NOMO-1 treated with DMSO at 0.1 percent for 48 hours (cell line): Measurements from ENCODE around the gene RARG.
"Not testable (repeated sequence)": the region's sequence is repeated elsewhere in the genome, so short reads cannot be mapped to it uniquely, and the experiment has no call there.

Source experiments
- DNase-seq: peaks from one replicate; lab custom pipeline; 2025; ENCODE audit not compliant: unreplicated experiment; lab: John Stamatoyannopoulos, UW

RARG gene

DNA sequence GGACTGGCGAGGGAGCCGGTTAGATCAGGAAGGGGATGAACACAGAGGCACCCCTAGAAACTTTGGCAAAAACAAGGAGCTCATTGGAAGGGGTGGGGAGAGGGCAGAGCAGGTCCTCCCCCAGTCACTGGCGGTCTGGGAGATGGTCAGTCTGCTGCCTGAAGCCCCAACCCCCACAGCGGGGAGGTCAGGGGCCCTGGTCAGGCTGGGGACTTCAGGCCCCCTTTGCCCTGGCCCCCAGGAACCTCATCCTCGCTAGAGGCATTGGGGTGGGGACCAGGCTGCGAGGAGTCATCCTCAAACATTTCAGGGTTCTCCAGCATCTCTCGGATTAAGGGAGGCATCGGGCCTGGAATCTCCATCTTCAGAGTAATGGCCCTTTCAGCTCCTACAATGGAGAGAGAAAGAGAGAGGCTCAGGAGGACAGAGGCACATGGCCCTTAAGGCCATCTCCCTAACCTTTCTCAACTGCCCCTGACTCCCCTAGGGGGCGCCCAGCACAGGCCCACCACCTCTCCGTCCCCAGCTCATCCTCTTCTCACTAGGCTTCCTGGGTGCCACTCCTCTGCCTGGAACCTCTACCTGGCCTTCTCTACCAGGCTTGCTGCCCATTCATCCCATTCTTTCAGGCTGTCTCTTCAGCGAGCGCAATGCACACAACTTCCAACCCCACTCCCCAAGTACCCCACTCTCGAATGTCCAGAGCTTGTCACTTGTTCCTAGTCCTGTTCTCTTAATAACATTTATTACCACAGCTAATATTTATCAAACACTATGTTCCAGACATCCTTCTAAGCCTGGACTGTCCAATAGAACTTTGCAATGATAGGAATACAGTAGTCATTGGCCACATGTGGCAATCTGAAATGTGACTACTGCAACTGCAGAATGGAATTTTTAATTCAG lies 20.3 kb downstream of the RARG start:
- no peak for DNase-seq

DNA sequence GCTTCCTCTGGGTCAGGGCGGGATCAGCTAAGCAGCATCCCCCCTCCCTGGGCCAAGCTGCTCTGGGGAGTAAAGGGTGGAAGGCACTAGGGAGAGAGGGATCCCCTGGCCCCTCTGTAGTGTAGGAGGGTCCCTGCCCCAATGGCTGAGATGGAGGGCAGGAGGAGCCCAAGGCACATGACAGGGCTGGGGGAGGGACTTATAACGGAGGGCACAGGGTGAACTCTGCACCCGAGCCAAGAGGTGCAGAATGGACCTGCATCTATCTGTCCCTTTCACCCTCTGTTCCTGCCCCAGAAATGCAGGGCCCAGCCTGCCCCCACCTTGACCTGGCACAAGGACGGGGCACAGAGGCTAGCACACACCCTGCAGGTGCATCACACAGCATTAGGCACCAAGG lies 21.2 kb downstream of the RARG start:
- DNase-seq = no peak

DNA sequence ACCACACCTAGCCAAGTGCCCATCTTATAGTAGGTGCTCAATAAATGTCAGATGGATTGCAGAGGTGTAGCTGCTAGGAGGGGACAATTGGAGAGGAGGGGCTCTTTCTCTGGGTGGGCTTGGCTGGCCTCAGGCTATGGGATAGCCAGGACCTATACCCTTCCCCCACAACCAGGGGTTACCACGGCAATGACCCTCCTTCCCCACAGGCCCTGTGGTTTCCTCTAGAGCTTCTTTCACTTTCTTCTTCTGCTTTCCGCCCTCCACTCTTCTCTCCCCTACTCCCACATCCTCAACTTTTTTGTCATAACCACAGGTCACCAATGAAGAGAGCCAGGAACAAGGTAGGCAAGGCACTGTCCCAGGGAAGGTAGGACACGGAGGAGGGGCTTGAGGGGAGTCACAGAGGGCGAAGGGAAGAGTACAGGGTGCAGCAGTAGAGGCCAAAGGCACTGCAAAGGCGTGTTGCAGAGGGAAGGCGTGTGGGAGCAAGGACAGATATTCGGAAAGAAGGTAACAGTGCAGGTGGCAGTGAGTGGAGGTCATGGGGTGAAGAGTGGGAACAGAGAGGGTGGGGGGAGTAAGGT lies 23.0 kb downstream of the RARG start:
- peak; percentile 88 for DNase-seq

DNA sequence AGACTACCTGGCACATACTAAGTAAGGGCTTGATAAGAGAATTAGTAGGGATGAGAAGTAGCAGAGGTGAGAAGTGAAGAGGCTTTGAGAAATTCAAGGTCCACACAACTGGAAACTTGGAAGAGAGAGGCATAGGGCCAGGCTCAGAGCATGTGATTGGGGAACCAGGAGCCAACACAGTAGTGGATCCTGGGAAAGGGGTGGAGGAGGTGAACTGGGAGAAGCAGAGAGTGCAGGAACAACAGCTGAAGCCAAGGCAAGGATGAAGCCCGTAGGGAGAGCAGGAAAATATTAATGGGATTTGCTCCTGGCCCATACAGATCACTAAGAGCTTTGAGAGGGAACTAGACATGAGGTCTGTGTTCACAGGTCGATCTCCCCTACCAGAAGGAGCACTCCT lies 23.6 kb downstream of the RARG start:
- no peak for DNase-seq

DNA sequence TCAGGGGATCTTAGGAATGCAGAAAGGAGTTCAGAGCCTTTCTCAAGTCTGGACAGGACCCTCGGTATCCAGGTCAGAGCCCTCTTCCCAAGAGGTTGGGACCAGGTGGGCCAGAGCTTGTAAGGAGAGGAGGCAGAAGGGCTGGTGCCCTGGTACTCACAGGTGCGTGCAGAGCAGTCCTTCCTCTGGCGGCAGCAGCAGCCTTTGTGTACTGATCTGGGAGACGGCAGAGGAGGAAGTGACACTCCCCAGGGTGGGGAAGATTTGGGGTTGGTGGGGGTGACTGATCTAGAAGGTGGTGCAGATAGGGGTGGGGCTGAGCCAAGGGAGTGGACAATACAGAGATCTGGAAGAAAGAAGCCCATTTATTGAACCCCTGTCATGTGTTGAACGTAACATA lies 25.0 kb downstream of the RARG start, which contains the start of gene ITGB7:
ITGB7 (minus strand) TSS at position 210 of the 400 bp plus-strand sequence. CDS start 6,808 bp downstream, outside the sequence.
- peak; percentile 57 for DNase-seq

DNA sequence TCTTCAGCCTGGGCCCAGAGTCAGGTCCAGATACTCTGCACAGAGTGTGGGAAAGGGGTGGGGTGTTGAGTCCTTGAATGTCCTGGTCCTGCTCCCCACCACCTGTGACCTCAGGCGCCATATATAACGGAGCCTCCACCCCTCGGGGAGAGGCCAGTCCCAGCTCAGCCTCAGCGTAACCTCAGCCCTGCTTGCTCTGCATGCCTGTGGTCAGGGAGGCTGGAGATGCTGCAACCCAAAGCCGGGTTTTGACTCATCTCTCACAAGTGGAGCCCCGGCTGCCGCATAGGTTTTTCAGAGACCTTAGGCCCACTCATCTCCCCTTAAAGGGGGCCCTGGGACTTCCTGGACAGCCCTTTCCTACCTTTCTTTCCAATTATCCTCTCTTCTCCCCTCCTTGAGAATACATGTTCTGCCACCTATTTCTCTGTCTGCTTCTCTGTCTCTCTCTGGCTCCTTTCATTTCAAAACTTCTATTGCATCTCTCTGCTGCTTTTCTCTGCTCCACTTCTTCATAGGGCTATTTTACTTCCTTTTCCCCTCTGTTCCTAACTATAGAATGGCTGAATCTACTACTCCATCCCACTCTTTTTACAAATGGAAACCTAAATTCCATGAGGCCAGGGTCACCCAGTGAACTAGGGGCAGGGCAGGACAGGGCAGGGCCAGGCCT lies 26.1 kb downstream of the RARG start:
- DNase-seq = peak; percentile 69

DNA sequence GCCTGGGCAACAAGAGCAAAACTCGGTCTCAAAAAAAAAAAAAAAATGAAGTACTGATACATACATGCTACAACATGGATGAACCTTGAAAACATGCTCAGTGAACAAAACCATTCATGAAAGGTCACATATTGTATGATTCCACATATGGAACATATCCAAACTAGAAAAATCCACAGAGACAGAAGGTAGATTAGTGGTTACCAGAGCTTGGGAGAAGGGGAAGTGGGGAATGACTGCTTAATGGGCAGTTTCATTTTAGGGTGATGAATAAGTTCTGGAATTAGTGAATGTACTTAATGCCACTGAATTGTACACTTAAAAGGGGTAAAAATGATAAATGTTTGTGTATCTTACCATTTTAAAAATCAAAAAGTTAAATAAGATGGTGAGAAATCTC lies 27.7 kb downstream of the RARG start:
- no peak for DNase-seq

DNA sequence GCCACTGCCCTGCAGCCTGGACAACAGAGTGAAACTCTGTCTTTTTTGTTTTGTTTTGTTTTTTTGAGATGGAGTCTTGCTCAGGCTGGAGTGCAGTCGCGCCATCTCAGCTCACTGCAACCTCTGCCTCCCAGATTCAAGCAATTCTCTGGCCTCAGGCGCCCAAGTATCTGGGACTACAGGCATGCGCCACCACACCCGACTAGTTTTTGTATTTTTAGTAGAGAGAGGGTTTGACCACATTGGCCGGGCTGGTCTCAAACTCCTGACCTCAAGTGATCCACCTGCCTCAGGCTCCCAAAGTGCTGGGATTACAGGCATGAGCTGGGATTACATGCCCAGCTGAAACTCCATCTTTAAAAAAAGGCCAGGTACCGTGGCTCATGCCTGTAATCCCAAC lies 29.7 kb downstream of the RARG start:
- not testable (repeated sequence) for DNase-seq

DNA sequence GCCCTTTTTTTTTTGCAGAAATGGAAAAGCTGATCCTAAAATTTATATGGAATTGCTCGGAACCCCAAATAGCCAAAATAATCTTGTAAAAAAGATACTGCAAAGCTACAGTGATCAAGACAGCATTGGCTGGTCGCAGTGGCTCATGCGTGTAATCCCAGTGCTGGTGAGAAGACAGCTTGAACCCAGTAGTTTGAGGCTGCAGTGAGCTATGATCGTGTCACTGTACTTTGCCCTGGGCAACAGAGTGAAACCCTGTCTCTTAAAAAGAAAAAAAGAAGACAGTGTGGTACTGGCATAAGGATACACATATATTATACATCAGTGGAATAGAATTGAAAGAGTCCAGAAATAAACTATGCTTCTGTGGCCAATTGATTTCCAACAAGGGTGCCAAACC lies 30.4 kb downstream of the RARG start:
- DNase-seq = no peak

DNA sequence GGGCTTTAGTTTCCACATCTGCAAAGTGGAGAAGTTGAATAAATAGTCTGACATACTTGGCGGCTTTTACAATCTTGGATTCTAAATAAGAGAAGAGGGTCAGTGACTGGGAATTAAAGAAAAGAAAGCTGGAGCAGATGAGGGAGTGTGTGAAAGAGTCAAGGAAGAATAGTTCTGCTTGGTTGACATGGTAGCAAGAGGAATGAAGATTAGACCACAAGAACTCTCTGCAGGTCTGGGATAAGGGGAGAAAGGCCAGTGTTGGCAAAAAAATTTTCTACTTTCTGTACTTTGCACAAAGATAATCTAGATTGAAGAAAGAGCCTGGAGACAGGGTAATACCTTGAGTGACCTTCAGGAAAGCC lies 30.9 kb downstream of the RARG start:
- no peak for DNase-seq

DNA sequence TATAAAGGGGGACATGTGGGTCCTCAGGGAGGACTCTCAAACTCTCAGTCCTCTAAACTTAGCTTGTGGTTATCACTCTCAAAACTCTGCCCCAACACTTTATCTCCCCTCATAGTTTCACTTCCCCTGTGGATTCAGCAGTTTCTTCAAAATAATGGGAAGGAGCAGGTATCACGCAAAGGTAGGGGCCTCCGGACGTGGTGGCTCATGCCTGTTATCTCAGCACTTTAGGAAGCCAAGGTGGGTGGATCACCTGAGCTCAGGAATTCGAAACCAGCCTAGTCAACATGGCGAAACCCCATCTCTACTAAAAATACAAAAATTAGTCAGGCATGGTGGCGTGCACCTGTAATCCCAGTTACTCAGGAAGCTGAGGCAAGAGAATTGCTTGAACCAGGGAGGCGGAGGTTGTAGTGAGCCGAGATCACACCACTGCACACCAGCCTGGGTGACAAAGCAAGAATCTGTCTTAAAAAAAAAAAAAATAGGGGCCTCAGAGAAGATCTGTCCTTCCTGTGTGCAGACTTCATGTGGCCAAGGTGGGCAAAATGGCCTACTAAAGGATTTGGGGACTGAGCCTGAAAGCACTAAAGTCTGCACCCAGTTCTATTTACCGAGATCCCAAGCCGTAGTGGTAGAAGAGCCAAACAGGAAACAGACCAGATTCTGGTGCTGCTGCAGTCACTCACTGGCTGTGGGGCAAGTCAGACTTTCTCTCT lies 31.4 kb downstream of the RARG start:
- peak; percentile 77 for DNase-seq

DNA sequence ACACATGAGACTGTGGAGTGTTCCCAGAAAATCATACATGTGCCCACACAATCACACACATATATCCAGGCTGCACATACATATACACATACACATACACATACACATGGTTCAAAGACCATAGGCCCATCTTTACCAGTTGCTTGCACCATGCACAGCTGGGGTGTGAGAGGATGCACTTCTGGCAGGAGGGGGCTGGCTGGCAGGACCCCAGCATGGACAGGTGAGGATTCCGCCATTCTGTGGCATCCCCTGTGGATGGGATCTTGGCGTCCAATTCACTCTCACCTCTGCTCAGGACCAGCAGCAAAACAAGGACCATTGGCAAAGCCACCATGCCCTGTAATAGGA lies 31.9 kb downstream of the RARG start:
- DNase-seq = no peak

DNA sequence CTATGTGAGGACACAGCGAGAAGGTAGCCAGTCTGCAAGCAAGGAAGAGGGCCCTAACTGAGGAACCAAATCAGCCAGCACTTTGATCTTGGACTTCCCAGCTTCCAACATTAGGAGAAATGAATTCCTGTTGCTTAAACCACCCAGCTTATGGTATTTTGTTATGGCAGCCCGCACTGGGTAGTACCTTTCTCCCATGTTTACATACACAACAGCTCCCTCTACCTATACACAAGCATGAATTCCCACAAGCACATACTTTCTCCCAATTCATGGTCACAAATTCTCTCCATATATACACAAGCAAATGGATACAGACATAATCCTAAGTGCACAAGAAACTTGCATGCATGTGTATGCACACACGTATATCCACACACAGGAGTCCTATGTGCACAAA lies 32.3 kb downstream of the RARG start:
- DNase-seq = no peak

DNA sequence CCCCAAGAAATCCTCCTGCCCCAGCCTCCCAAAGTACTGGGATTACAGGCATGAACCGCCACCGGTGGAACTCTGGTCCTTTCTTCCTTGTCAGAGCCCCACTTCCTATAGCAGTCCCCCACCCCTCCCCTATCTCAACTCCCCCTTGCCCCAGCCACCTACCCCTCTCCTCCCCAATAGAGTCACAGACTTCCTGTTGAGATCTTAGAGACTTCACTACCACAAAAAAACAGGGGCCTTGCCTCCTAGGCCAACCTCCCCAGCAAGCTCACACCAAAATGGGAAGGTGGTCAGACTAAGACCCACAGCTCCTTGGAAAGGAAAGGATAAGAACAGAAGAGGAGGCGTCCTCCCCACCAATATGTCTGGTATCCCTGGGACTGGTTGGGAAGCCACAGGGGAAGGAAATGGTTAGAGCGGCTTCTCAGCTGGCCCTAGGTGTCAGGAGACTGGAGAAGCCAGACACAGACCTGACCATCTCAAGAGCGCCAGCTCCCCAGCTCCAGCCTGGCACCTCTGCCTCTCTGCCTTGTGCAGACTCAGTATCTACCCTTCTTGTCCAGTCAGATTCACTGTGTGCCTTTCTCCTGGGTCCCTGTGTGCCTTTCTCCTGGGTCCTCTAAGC lies 33.4 kb downstream of the RARG start:
- DNase-seq = no peak

DNA sequence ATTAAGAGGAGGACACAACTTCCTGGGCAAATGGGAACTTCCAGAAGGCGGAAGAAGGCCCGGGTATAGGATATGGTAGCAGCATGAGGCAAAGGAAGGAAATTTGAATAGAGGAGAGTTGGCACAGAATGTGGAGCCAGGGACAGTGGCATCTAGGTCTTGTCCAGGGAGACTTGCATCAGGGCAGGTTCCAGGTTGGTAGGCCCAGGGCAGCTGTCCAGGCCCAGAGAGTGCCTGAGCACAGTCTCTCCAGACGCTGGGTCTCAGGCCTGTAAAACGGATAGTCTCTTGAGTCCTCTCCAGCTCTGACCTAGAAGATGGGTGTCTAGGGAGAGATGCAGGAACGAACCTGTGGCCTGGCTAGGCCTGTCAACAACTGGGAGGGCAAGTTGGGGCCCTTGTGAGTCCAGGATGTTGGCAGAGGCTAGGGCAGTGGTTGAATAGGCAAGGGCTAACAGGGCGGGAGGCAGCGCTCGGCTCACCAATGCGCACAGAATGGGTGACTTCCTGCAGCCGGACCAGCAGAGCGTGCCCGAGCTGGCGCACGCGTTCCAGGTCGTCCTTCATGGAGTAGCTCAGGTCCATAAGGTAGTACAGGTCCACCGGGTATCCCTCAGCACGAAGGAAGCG lies 34.9 kb downstream of the RARG start:
- no peak for DNase-seq

DNA sequence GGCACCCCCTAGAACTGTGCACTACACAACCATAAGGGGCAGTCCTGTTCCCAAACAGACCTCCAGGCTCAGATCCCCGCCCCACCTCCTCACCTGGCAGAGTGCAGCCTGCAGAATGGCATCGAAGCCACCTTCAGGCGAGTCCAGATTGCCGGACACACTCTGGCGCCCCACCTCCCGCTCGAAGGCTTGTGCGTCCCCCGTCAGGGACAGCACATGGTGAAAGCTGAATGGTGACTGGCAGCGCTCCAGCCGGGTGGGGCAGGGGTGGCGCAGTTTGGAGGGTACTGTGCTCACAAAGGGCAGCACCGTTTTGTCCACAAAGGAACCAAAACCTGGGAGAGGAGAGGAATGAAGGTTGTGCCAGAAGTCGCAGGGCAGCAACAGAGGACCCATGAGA lies 35.5 kb downstream of the RARG start:
- DNase-seq = no peak

DNA sequence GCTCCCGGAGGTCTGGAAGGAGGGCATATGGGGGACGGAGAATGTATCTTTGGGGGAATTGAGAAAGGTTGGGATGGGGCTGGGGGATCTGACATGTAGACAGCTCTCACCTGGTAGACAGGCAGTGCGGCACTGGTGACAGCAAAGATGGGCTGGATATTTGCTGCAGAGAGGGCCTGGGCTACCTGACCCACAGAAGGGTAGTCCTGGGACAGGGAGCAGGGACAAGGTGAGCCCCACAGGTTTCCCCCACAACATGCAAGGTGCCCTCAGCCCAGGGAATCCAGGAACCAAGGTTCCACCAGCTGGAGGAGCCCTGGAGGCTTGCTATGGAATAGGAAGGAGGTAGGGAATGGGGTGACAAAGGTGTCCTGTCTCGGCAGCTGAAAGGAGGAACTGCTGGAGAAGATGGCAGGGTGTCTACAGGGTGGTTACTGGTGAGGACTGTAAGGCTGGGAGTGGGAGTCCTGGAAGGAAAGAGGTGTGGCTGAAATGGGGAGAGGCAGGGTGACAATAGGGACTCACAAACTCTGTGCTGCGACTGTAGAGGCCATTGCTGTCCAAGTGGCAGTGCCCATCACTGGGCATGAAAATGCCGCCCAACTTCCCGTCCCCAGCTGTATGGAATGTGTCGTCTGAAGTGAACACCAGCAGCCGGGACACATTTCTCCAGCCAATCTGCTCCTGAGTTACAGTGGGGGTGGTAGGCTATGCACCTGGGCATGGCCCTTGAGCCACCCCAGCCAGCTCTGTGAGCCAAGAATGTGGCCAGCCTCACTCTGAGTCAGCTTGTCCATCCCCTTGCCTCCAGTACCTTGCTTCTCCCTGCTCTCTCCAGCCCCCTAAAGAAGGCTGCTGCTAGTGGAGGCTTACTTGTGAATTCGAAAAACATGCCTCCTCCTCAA lies 36.2 kb downstream of the RARG start:
- no peak for DNase-seq

DNA sequence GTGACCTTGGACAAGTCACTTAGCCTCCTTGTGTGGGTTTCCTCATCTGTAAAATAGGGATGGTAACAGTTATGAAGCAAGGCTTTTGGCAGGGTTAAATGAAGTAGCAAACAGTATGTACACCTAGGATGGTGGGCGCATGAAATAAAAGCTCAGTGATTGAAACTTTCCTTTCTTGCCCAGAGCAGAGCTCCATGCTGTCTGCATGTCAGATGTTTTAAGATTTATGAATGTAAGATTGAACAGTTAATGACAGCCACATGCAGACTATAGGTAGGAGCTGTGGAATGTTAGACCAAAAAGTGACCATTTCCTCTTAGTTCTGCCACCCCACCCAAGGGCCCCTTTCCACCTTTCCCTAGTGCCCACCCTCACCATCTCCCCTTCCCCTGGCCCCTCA lies 37.0 kb downstream of the RARG start:
- no peak for DNase-seq

DNA sequence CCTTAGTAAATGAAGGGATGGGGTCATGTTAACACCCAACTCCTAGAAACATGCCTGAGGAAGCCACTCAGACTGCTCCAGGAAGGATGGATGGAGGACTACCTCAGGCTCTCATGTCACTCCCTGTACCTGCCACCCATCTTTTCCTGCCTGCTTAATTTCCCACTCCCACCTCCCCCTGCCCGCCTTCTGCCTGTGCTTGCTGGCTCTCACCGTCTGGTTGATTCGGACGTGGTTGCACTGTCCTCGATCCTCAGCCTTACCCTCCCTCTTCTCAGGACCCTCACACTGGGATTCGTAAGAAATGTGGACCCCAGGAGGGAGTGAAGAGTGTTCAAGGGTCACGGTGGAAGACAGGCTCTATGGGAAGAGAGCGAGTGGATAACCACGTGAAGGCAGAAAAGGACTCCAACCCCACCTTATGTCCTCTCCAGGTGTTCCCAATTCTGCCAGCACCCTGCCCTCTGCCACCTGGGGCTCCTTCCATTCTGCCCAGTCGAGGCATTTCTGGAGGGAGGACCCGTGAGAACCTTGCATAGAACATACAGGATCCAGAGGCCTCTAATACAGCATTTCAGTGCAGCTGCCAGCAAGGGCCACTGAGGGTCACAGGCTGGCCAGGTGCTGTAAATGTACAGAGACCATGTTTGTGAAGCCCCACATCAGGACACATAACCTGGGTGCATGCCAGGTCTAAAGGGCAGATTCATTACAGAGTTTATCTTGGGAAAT lies 37.9 kb downstream of the RARG start:
- no peak for DNase-seq
